Activated CD8-positive, alpha-beta T cell treated with anti-CD3 and anti-CD28 coated beads for 36 hours (primary cell): ENCODE results near the gene GOLPH3. TPM values are rescaled to one million over a fixed set of nuclear protein-coding genes. Genes with fewer than 3 reads are reported as not detected.

Experiments
- ATAC-seq: fragments of 200-7000 bp; cut with Tn5 transposase; one replicate; pipeline ENCODE4 v1.10.0; 2021; ENCODE audit warnings: mild to moderate bottlenecking, moderate library complexity
- CTCF ChIA-PET: fragments of 350-600 bp; sonication (Branson Sonifier 250); formaldehyde crosslinking; loops from one replicate; lab custom pipeline; 2021; ENCODE audit warnings: antibody characterized with exemption; lab: Charles Lee
- POLR2A ChIA-PET: fragments of 350-600 bp; sonication (Branson Sonifier 250); formaldehyde crosslinking; loops from one replicate; lab custom pipeline; 2021; ENCODE audit warnings: antibody characterized with exemption; lab: Charles Lee
- DNase-seq: peaks from one replicate; pipeline ENCODE4 v3.0.0-alpha.2; 2020
- H3K27ac Mint-ChIP-seq: one replicate; pipeline ENCODE4 v1.8.0; 2021; ENCODE audit warnings: mild to moderate bottlenecking, mixed read lengths
- H3K27me3 Mint-ChIP-seq: one replicate; pipeline ENCODE4 v1.8.0; 2021; ENCODE audit warnings: mixed read lengths
- H3K36me3 Mint-ChIP-seq: one replicate; pipeline ENCODE4 v1.8.0; 2021; ENCODE audit warnings: low read depth, mixed read lengths
- H3K4me1 Mint-ChIP-seq: one replicate; pipeline ENCODE4 v1.8.0; 2021; ENCODE audit warnings: low read depth, mixed read lengths
- H3K4me3 Mint-ChIP-seq: one replicate; pipeline ENCODE4 v1.8.0; 2021; ENCODE audit warnings: mild to moderate bottlenecking, moderate library complexity, mixed read lengths
- H3K9me3 Mint-ChIP-seq: one replicate; pipeline ENCODE4 v1.8.0; 2021; ENCODE audit warnings: mixed read lengths
- intact Hi-C: fragments of 100-400 bp; cut with micrococcal nuclease; formaldehyde crosslinking; loops from one replicate; pipeline ENCODE4 v1.10.0; 2022
- total RNA-seq, 2 experiments: library from RNA; stranded (reverse); gene quantifications; one replicate each; pipeline ENCODE4 v1.2.3, GENCODE V29; 2021
- TF ChIP-seq, protein P1 (sequence below): fragments of 200-600 bp; IDR thresholded peaks from one replicate; pipeline ENCODE4 v1.8.0; 2022; ENCODE audit warnings: antibody characterized with exemption, mild to moderate bottlenecking

The GOLPH3 gene
- total RNA-seq, 2 experiments from 2014 or later = 53.2 to 56.7 TPM

GRCh38 chr5:32170303-32171151, 3.6 kb downstream of the GOLPH3 start:
- ChIA-PET POLR2A (no interaction called here), CTCF (interaction anchor here (0.6 to 1.5 kb wide), 3 partner anchors 29 to 573 kb away, joined by 3 read pairs; no protein-coding TSS in a partner anchor)
- TF ChIP-seq, protein P1, sequence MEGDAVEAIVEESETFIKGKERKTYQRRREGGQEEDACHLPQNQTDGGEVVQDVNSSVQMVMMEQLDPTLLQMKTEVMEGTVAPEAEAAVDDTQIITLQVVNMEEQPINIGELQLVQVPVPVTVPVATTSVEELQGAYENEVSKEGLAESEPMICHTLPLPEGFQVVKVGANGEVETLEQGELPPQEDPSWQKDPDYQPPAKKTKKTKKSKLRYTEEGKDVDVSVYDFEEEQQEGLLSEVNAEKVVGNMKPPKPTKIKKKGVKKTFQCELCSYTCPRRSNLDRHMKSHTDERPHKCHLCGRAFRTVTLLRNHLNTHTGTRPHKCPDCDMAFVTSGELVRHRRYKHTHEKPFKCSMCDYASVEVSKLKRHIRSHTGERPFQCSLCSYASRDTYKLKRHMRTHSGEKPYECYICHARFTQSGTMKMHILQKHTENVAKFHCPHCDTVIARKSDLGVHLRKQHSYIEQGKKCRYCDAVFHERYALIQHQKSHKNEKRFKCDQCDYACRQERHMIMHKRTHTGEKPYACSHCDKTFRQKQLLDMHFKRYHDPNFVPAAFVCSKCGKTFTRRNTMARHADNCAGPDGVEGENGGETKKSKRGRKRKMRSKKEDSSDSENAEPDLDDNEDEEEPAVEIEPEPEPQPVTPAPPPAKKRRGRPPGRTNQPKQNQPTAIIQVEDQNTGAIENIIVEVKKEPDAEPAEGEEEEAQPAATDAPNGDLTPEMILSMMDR = no peak
- no peaks in the 10 kb centered on the region for H3K27me3 Mint-ChIP-seq
- intact Hi-C loops = no loop called here
- ATAC-seq (no peak), DNase-seq (no peak)
- H3K36me3 Mint-ChIP-seq = peaks cover 58% of the 10 kb centered on the region
- H3K27ac Mint-ChIP-seq = peak overlapping the region; percentile 14
- peaks cover 38% of the 10 kb centered on the region for H3K4me1 Mint-ChIP-seq
- H3K4me3 Mint-ChIP-seq = peak overlapping the region; percentile 36
- H3K9me3 Mint-ChIP-seq = no peaks in the 10 kb centered on the region

DNA sequence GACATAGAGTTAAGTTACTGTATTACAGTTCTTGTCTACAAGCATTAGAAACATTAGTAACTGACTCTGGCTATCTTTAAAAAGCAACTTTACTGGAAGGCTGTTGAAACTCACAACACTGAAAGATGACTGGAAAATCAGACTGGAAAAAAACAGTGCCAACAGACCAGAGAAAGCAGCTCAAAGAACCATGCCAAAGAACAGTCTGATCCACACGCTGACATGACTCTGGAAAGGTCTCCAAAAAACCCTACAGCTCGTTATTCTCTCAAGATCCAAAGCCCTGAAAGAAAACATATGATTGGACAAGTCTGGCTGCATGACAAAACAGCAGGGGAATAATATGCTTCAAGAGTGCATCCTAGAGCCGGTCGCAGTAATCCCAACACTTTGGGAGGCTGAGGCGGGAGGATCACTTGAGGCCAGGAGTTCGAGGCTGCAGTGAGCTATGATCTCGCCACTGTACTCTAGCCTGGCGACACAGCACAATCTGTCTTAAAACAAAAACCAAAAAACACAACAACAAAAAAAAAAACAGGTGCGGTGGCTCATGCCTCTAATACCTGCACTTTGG, 5.6 kb downstream of the GOLPH3 start:
- peaks cover 69% of the 10 kb centered on the region for H3K36me3 Mint-ChIP-seq
- ChIA-PET POLR2A (no interaction called here), CTCF (interaction anchor here (1.1 to 1.3 kb wide), 2 partner anchors 9 to 11 kb away, joined by 3 to 4 read pairs; no protein-coding TSS in a partner anchor)
- ATAC-seq (no peak), DNase-seq (no peak)
- H3K9me3 Mint-ChIP-seq = no peaks in the 10 kb centered on the region
- TF ChIP-seq, protein P1 = no peak
- peaks cover 45% of the 10 kb centered on the region for H3K4me1 Mint-ChIP-seq
- no peaks in the 10 kb centered on the region for H3K27me3 Mint-ChIP-seq
- H3K27ac Mint-ChIP-seq = no peak overlapping the region
- no peak overlapping the region for H3K4me3 Mint-ChIP-seq
- intact Hi-C loops = no loop called here

- no peak overlapping the region for H3K4me3 Mint-ChIP-seq
- ChIA-PET POLR2A (interaction anchor here (1.0 to 1.6 kb wide), 3 partner anchors 8 to 13 kb away, joined by 3 to 5 read pairs (median 4); partner anchors contain the start of gene GOLPH3), CTCF (no interaction called here)
- intact Hi-C loops = no loop called here
- H3K4me1 Mint-ChIP-seq = peaks cover 50% of the 10 kb centered on the region
- ATAC-seq (no peak), DNase-seq (no peak)
- TF ChIP-seq, protein P1 = no peak
- H3K36me3 Mint-ChIP-seq = peaks cover 60% of the 10 kb centered on the region
- H3K9me3 Mint-ChIP-seq = no peaks in the 10 kb centered on the region
- peak overlapping the region; percentile 38 for H3K27ac Mint-ChIP-seq
- H3K27me3 Mint-ChIP-seq = no peaks in the 10 kb centered on the region
Observed at GRCh38 chr5:32165597-32165996, 8.5 kb downstream of the GOLPH3 start.

GRCh38 chr5:32163785-32164184, 10.3 kb downstream of the GOLPH3 start:
- Mint-ChIP-seq H3K4me3 (no peak overlapping the region), H3K9me3 (no peaks in the 10 kb centered on the region), H3K36me3 (peaks cover 46% of the 10 kb centered on the region), H3K27me3 (no peaks in the 10 kb centered on the region), H3K4me1 (peaks cover 45% of the 10 kb centered on the region), H3K27ac (peak overlapping the region; percentile 37)
- ChIA-PET POLR2A (interaction anchor here (0.6 to 1.6 kb wide), 5 partner anchors 9 to 427 kb away, joined by 3 to 7 read pairs (median 3); partner anchors contain the start of gene GOLPH3), CTCF (interaction anchor here (1.2 kb wide), 1 partner anchor 12 kb away, joined by 3 read pairs; no protein-coding TSS in a partner anchor)
- TF ChIP-seq, protein P1 = no peak
- ATAC-seq (no peak), DNase-seq (no peak)
- intact Hi-C loops = no loop called here
